ENCODE measurements around the gene FN3K.

The FN3K gene

DNA sequence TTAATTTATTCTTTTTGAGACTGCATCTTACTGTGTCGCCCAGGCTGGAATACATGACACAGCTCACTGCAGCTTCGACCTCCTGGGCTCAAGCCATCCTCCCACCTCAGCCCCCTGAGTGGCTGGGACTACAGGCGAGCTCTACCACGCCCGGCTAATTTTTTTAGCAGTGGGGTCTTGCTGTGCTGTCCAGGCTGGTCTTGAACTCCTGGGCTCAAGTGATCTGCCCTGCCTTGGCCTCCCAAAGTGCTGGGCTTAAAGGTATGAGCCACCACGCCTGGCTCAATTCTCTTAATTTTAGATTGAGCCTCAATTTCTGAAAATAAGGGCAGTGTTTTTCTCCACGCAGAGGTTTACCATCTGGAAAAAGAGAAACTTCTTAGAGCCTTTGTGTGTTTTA, 63.3 kb downstream of the FN3K start:
- no peak for ATAC-seq
- no peak for TF ChIP-seq ZNF565 (CRISPR knock-in tag; conservative IDR thresholded peaks at IDR 0.05; ENCODE audit: low read depth)
- no peak for TF ChIP-seq ESRRG (CRISPR knock-in tag; IDR thresholded peaks at IDR 0.05)
- no peak for TF ChIP-seq PPARA (CRISPR knock-in tag; IDR thresholded peaks at IDR 0.05; ENCODE audit: borderline replicate concordance)
- TF ChIP-seq CSDC2 (CRISPR knock-in tag; IDR thresholded peaks at IDR 0.05) = no peak
- no peak for TF ChIP-seq TOX (CRISPR knock-in tag; IDR thresholded peaks at IDR 0.05; ENCODE audit: borderline replicate concordance)
- TF ChIP-seq, protein P1, sequence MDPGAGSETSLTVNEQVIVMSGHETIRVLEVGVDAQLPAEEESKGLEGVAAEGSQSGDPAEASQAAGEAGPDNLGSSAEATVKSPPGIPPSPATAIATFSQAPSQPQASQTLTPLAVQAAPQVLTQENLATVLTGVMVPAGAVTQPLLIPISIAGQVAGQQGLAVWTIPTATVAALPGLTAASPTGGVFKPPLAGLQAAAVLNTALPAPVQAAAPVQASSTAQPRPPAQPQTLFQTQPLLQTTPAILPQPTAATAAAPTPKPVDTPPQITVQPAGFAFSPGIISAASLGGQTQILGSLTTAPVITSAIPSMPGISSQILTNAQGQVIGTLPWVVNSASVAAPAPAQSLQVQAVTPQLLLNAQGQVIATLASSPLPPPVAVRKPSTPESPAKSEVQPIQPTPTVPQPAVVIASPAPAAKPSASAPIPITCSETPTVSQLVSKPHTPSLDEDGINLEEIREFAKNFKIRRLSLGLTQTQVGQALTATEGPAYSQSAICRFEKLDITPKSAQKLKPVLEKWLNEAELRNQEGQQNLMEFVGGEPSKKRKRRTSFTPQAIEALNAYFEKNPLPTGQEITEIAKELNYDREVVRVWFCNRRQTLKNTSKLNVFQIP (CRISPR knock-in tag; IDR thresholded peaks at IDR 0.05; ENCODE audit: borderline replicate concordance, low read depth) = no peak
- no peak for TF ChIP-seq ZC3H10 (CRISPR knock-in tag; IDR thresholded peaks at IDR 0.05)
- no peak for TF ChIP-seq ZFP30 (CRISPR knock-in tag; IDR thresholded peaks at IDR 0.05)
- no peak for TF ChIP-seq TCF4 (CRISPR knock-in tag; IDR thresholded peaks at IDR 0.05; ENCODE audit: borderline replicate concordance)
- TF ChIP-seq ZNF70 (CRISPR knock-in tag; IDR thresholded peaks at IDR 0.05) = no peak
- TF ChIP-seq SNAI2 (CRISPR knock-in tag; IDR thresholded peaks at IDR 0.05) = no peak
- TF ChIP-seq ZFP3 (CRISPR knock-in tag; IDR thresholded peaks at IDR 0.05) = no peak
- TF ChIP-seq, protein P2, sequence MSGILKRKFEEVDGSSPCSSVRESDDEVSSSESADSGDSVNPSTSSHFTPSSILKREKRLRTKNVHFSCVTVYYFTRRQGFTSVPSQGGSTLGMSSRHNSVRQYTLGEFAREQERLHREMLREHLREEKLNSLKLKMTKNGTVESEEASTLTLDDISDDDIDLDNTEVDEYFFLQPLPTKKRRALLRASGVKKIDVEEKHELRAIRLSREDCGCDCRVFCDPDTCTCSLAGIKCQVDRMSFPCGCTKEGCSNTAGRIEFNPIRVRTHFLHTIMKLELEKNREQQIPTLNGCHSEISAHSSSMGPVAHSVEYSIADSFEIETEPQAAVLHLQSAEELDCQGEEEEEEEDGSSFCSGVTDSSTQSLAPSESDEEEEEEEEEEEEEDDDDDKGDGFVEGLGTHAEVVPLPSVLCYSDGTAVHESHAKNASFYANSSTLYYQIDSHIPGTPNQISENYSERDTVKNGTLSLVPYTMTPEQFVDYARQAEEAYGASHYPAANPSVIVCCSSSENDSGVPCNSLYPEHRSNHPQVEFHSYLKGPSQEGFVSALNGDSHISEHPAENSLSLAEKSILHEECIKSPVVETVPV (CRISPR knock-in tag; IDR thresholded peaks at IDR 0.05) = no peak
- TF ChIP-seq OSR1 (CRISPR knock-in tag; IDR thresholded peaks at IDR 0.05) = no peak
- TF ChIP-seq GLIS3 (CRISPR knock-in tag; IDR thresholded peaks at IDR 0.05) = no peak
- TF ChIP-seq ARNTL (CRISPR knock-in tag; IDR thresholded peaks at IDR 0.05; ENCODE audit: borderline replicate concordance, low read depth) = no peak

DNA sequence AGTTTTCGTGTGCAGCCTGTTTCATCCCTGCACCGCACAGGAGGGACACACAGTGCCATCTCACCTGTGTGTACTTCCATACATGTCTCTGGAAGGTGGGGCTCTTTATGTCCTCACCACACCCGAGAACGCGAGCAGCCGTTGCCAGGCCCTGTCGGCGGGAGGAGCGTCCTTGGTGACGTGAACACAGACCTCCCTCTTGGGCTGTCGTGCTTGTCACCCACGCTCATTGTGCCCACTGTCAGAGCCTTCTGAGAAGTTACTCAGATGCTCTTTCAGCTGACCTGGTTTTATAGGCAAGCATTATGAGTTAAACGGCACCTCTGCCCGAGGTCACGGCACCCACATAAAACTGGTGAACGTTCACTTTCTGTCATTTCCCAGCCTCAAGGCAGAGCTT, 64.2 kb downstream of the FN3K start:
- ATAC-seq = no peak
- TF ChIP-seq GLIS3 (CRISPR knock-in tag; IDR thresholded peaks at IDR 0.05) (no peak), BACH2 (CRISPR knock-in tag; IDR thresholded peaks at IDR 0.05; ENCODE audit: borderline replicate concordance) (no peak), SNAI2 (CRISPR knock-in tag; IDR thresholded peaks at IDR 0.05) (no peak), ZNF70 (CRISPR knock-in tag; IDR thresholded peaks at IDR 0.05) (no peak), CSDC2 (CRISPR knock-in tag; IDR thresholded peaks at IDR 0.05) (no peak), ZFP3 (CRISPR knock-in tag; IDR thresholded peaks at IDR 0.05) (no peak), ISL1 (CRISPR knock-in tag; IDR thresholded peaks at IDR 0.05) (no peak), ESRRG (CRISPR knock-in tag; IDR thresholded peaks at IDR 0.05) (no peak), ARNTL (CRISPR knock-in tag; IDR thresholded peaks at IDR 0.05; ENCODE audit: borderline replicate concordance, low read depth) (no peak), ZC3H10 (CRISPR knock-in tag; IDR thresholded peaks at IDR 0.05) (no peak), RARB (CRISPR knock-in tag; IDR thresholded peaks at IDR 0.05) (no peak), TCF4 (CRISPR knock-in tag; IDR thresholded peaks at IDR 0.05; ENCODE audit: borderline replicate concordance) (no peak)
- TF ChIP-seq, protein P3, sequence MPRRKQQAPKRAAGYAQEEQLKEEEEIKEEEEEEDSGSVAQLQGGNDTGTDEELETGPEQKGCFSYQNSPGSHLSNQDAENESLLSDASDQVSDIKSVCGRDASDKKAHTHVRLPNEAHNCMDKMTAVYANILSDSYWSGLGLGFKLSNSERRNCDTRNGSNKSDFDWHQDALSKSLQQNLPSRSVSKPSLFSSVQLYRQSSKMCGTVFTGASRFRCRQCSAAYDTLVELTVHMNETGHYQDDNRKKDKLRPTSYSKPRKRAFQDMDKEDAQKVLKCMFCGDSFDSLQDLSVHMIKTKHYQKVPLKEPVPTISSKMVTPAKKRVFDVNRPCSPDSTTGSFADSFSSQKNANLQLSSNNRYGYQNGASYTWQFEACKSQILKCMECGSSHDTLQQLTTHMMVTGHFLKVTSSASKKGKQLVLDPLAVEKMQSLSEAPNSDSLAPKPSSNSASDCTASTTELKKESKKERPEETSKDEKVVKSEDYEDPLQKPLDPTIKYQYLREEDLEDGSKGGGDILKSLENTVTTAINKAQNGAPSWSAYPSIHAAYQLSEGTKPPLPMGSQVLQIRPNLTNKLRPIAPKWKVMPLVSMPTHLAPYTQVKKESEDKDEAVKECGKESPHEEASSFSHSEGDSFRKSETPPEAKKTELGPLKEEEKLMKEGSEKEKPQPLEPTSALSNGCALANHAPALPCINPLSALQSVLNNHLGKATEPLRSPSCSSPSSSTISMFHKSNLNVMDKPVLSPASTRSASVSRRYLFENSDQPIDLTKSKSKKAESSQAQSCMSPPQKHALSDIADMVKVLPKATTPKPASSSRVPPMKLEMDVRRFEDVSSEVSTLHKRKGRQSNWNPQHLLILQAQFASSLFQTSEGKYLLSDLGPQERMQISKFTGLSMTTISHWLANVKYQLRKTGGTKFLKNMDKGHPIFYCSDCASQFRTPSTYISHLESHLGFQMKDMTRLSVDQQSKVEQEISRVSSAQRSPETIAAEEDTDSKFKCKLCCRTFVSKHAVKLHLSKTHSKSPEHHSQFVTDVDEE (CRISPR knock-in tag; IDR thresholded peaks at IDR 0.05) = no peak
- TF ChIP-seq, protein P2 (CRISPR knock-in tag; IDR thresholded peaks at IDR 0.05) = no peak
- TF ChIP-seq, protein P4, sequence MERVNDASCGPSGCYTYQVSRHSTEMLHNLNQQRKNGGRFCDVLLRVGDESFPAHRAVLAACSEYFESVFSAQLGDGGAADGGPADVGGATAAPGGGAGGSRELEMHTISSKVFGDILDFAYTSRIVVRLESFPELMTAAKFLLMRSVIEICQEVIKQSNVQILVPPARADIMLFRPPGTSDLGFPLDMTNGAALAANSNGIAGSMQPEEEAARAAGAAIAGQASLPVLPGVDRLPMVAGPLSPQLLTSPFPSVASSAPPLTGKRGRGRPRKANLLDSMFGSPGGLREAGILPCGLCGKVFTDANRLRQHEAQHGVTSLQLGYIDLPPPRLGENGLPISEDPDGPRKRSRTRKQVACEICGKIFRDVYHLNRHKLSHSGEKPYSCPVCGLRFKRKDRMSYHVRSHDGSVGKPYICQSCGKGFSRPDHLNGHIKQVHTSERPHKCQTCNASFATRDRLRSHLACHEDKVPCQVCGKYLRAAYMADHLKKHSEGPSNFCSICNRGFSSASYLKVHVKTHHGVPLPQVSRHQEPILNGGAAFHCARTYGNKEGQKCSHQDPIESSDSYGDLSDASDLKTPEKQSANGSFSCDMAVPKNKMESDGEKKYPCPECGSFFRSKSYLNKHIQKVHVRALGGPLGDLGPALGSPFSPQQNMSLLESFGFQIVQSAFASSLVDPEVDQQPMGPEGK (CRISPR knock-in tag; IDR thresholded peaks at IDR 0.05; ENCODE audit: borderline replicate concordance) = no peak
- TF ChIP-seq, protein P1 (CRISPR knock-in tag; IDR thresholded peaks at IDR 0.05; ENCODE audit: borderline replicate concordance, low read depth) = no peak

All from SK-N-SH treated with all-trans-retinoic acid at 6 μM for 48 hours (cell line).